HG02970 (cell line): ENCODE measurements around the gene EEFSEC.

ENCODE experiments used
- ATAC-seq: cut with Tn5 transposase; IDR thresholded peaks from one replicate; pipeline ENCODE4 v1.9.1; 2021; ENCODE audit warnings: mild to moderate bottlenecking, moderate library complexity, moderate number of reproducible peaks; ENCODE audit not compliant: unreplicated experiment, low FRiP score

EEFSEC gene

DNA sequence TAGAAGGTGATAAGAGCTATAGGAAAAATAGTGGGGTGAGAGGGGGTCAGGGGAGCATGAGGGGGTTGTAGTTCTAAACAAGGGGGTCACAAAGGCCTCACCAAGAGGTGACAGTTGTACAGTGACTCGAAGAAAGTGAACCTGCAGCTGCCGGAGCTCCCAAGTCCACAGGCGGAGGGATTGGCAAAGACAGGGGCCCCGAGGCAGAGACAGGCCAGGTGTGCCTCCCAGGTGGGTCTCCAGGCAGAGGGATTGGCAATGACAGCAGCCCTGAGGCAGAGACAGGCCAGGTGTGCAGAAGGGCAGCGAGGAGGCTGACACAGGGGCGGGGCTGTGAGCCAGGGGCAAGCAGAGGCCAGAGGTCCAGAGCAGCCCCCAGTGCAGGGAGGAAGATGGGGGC is 249.7 kb downstream of the EEFSEC start:
- ATAC-seq: no peak

GRCh38 chr3:128404276-128405068 is 251.2 kb downstream of the EEFSEC start:
- ATAC-seq: no peak

DNA sequence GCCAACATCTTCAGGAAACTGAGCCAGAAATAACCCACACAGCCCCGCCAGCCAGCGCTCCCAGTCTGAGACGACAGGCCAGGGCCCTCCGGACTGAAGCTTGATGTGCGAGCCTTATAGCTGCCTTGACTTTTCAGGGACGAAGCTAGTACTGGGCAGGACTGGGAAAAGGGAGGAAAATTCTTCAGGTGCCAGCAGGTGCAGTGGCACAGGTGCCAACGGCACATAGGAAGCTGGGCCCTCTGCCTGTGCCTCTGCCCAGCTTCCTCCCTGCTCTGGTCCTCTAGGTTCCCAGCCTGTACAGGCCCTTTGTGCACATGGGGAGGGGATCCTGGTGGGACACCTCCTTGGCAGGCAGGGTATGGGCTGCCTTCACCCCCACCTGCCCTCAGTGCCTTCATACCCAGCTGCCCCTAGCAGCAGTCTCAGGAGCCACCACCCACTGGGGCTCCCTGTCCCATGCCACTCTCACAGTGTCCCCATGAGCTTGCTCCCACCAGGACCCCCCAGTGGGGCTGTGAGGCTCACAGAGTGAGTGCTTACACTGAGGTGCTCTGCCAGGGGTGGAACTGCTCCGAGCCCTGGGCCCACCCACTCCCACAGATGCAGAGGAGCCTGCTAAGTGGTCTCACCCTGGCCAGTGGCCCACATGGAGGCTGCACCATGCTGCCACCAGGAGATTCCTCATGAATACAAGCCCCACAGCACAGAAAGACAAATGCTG is 252.4 kb downstream of the EEFSEC start:
- no peak for ATAC-seq

DNA sequence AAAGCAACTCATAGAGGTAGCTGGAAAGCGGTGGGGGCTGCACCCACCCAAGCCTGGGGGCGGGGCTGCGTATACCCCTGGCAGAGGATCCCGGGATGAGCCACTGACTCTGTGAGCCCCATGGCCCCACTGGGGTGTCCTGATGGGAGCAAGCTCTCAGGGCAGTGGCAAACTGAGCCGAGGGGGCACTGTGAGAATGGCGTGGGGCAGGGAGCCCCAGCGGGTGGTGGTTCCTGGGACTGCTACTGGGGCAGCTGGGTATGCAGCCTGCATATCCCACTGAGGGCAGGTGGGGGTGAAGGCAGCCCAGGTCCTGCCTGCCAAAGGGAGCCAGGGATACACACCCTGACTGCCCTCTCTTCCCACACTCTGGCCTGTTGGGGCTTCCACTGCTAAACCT is 254.0 kb downstream of the EEFSEC start:
- ATAC-seq: no peak

GRCh38 chr3:128408012-128408692 is 254.9 kb downstream of the EEFSEC start:
- ATAC-seq: no peak

DNA sequence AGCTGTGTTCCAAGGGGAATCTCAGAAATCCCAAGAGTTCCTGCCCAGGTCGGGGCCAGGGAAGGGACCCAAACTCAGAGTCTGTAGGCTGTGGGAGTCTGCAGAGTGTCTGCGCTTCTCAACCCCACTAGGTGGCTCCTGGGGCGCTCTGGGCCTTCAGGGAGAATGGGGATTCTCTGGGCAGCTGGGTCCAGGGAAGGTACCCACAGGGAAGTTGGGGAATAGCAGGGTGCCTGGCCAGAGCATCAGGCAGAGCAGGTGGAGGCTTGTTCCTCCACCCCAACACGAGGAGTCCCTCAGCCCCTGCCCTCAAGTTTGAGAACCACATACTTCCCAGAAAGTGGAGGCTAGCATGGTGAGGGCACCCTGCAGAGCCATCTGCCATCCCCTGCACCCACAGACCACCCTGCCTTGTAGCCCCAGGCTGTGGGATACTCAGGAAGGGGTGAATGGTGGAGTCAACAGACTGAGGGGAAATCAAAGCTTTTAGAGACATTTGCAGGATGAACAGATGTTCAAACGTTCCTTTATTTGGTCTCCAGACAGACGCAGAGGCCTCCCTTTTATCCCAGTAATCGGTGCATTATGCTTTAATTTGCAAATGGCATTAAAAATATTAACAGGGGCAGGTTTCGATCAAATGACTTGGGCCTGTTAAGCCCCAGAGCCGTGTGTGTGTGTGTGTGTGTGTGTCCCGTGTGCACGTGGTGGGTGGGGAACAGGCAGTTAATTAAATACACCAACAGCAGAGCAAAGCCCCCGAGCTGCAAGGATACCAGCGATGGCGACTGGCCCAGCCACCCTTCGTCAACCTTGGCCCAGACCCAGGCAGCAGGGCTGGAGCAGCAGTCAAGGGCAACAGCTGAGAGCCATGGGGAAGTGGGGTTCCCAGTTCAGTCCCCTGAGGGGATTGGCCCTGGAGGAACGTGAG is 255.7 kb downstream of the EEFSEC start:
- no peak for ATAC-seq

DNA sequence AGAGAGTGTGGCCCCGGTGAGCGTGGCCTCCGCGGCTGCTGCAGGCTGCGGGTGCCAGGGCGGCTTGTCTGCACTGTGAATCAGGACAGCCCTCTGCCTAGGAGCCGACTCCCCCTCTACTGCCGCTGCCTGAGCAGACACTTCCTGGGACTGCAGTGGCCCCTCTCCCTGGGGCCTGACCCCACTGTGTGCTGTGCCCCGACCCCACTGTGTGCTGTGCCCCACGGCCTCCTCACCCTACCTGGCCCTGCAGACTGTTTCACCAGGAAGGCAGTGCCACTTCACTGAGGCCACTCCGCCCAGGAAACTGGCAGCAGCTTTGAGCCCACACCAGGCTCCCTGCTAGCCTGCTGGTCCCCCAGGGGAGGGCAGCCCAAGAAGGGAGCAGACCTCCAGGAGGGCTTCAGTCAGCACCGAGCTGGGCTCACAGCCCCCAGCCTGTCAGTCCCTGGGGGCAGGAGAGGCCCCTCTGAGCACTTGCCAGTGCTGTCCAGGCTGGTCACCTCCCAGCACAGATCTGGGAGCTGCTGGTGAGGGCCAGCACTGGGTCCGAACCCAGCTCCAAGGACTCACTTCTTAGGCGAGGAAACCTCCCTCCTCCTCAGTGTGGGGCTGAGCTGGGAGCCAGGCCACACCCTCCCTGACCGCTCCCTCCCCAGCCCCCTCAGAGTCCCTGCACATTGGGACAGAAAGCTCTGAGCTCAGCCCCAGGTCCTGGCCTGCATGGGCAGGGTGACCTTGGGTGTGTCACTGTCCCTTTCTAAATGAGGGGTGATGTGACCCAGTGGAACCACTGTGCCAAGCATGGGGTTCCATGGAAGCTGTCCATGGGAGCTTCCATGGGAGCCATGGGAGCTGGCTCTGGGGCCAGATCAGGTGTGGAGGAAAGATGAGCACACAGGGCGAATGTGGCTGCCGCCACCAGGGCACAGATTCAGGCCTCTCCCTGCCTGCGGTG is 256.6 kb downstream of the EEFSEC start:
- no peak for ATAC-seq

- ATAC-seq: no peak
Observed at GRCh38 chr3:128410669-128411573, 257.6 kb downstream of the EEFSEC start.

GRCh38 chr3:128411574-128412064 is 258.3 kb downstream of the EEFSEC start:
- ATAC-seq: no peak

DNA sequence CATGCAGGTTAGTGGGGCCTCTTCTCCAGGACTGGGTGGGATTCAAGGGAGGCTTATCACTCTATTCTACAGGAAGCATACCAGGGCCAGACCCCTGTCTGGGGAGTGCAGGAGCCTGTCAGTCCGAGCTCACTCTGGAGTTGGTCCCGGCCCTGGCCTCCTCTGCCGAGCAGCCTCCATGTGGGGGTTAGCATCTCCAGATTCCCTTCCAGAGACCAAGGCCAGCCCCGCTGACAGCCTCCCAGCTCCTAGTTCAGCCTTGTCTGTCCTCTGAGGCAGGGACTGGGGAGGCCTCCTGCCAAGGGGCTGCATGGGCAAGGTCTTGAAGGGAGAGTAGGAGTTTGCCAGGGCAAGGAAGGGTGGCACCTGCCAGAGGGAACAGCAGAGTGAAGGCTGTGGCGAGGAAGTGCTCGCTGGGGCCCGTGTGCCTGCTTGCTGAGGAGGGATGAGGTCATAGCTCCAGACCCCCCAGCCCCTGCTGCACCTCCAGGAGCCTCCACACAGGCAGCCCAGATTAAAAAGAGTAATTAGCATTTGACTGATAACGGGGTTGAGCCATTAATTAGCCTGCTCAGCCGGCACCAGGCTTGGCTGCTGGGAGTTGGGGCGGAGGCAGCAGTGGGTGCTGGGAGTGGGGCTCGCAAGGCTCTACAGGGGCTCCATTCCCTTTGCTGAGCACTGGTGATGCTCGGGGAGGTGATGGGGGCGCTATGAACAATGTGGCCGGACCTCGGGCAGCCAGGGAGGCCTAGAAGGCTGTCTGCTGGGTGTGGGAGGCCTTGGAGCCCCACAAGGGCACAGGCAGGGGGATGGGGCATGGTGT is 259.1 kb downstream of the EEFSEC start:
- no peak for ATAC-seq

DNA sequence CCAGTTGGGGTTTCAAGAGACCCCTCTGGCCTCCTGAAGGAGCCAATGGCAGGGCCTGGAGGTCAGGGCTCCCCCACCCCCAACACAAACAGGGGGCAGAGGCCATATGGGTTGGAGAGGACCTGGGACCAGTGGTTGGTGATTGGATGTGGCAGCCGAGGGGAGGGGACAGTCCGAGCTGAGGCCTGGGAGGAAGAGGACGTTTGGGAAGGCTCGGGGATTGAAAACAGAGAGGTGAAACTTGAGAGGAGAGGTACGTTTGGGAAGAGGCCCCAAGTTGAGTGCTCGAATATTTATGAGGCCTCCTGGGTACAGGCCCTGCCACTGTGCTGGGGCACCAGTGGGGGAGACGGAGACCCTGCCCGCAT is 259.7 kb downstream of the EEFSEC start:
- no peak for ATAC-seq

DNA sequence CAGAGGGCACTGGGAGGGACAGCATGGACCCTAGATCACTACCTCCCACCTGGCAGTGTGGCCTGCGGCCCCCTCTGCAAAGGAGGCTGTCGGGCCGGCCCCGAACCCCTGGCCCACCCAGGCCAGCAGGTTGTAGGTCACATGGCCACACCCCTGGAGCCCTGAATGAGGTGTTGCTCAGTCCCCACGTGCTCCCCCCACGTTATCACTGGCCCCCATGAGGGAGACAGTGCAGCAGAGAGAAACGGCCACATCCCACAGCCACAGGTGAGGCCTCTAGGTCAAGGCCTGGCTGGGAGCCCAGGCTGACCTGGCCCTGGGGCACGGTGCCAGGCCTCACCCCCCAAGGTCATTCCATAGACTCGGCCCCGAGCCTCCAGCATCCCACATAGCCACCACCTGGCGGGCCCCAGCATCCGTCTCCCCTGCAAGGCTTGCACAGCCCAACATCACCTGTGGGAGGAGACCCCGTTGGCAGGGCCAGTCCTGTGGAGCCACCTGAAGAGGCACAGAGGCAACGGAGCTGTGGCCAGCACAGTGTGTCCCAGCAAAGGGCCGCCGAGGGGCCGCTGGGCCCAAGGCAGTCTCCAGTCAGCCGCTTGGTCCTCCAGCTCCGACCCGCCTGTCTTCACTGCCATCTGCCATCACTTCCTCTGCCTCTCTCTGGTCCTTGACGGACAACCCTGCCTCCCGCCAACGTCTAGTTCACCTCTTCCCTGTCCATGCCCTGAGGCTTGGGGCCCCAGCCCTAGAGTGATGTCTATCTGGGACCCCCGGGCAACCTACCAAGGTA is 260.3 kb downstream of the EEFSEC start:
- ATAC-seq: no peak

DNA sequence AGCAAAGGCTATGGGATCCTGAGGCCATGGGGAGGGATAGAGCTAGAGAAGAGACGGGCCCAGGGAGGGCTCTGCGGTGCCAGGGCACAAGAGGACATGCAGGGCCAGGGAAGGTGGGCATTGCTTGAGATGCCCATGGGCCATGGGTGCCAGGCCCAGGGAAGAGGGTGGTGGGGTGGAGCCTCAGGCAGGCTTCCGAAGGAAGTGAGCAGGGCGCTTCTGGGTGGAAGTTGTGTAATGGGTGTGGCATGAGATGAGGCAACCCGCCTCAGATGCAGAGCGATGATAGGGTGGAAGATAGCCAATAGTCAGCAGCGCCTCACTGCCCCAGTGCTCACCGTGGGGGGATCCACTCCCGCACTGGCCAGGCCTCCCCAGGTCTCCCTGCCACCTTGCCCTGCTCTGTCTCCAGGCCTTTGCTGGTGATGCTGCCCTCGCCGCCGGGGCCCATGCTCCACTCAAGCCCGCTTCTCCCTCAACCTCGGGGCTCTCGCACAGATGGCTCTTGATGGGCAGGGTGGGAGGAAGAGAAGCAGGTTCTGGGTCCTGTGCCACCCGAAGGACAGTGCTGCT is 262.0 kb downstream of the EEFSEC start:
- ATAC-seq: no peak

GRCh38 chr3:128415773-128416577 is 262.7 kb downstream of the EEFSEC start:
- ATAC-seq: no peak

DNA sequence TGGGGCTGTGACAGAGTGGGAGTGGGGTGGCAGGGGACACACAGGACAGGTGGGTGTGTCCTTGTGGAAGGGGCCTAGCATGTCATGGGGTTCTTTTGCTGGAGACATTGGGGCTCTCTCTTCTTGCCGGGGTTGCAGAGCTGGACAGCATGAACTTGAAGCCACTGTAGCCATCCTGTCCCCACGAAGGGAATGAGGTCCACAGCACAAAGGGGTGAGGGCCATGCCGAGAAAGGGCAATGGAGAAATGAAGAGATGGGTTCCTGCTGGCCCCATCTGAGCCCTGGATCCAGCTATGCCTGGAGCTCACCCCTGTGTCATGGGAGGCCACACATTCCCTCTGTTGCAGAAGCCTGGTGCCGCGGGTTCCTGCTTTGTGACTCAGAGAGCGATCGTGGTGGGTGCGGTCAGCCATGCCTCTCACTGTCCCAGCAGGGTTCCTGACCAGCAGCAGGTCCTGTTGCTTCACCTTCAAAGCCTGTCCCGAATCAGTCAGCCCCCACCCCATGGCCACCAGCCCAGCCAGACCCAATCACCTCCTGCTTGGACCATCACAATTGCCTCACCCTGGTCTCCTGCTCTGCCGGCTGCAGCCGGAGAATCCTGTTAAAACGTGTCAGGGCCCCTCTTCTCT is 263.4 kb downstream of the EEFSEC start:
- ATAC-seq: no peak
